Small intestine (tissue), 7 donors: ENCODE measurements around the gene ALDH1L2. TPM values are rescaled to one million over a fixed set of nuclear protein-coding genes. Genes with fewer than 3 reads are reported as not detected.

Experiments used
- DNase-seq, 2 donors: peaks; one replicate each; pipeline versions ENCODE4 v3.0.0 to v3.0.0-alpha.2; 2013
- FAIRE-seq: peaks from 2 replicates; lab custom pipeline; 2012; peaks lifted over from hg19 to GRCh38; lab: Jason Lieb, UNC
- H3K27ac ChIP-seq, 3 donors: one replicate each; pipeline ENCODE4 v1.5.1; 2013; ENCODE audit warnings: low read length in 2 of 3, mild to moderate bottlenecking in 2 of 3, control low read depth in 1 of 3, inconsistent platforms in 1 of 3, low read depth in 1 of 3, moderate library complexity in 1 of 3
- H3K27me3 ChIP-seq, 3 donors: one replicate each; pipeline ENCODE4 v1.6.1; 2013; ENCODE audit warnings: low read length in 3 of 3, inconsistent platforms in 1 of 3; ENCODE audit not compliant: control insufficient read depth in 3 of 3, insufficient read depth in 3 of 3
- H3K36me3 ChIP-seq, 3 donors: one replicate each; pipeline ENCODE4 v1.6.1; 2013; ENCODE audit warnings: low read length in 3 of 3, inconsistent platforms in 1 of 3, low read depth in 1 of 3, mild to moderate bottlenecking in 1 of 3, moderate library complexity in 1 of 3; ENCODE audit not compliant: control insufficient read depth in 3 of 3, insufficient read depth in 2 of 3
- H3K4me1 ChIP-seq, 3 donors: one replicate each; pipeline ENCODE4 v1.6.1; 2013; ENCODE audit warnings: low read length in 2 of 3, inconsistent platforms in 1 of 3, low read depth in 1 of 3, mild to moderate bottlenecking in 1 of 3, moderate library complexity in 1 of 3; ENCODE audit not compliant: control insufficient read depth in 3 of 3, insufficient read depth in 2 of 3
- H3K4me3 ChIP-seq, 3 donors: one replicate each; pipeline ENCODE4 v1.5.1; 2013; ENCODE audit warnings: low read length in 3 of 3, control low read depth in 1 of 3, inconsistent platforms in 1 of 3, low read depth in 1 of 3, mild to moderate bottlenecking in 1 of 3, moderate library complexity in 1 of 3
- H3K9me3 ChIP-seq, 2 donors: one replicate each; pipeline ENCODE4 v1.6.1; 2013; ENCODE audit warnings: low read depth in 1 of 2, low read length in 1 of 2; ENCODE audit not compliant: control insufficient read depth in 2 of 2, insufficient read depth in 1 of 2
- WGBS, 3 donors: extraction: QIAGEN DNeasy Blood & Tissue Kit; methylation state at CpG; one replicate each; pipeline ENCODE4 v1.1.7; 2013; 5-methylcytosine and 5-hydroxymethylcytosine counted together
- polyA plus RNA-seq, 4 donors: library from polyadenylated mRNA; stranded (reverse) in 3 of 4; unstranded in 1 of 4; fragments of 200-250 nt in 3 of 4; fragments of 120-200 nt in 1 of 4; gene quantifications; one replicate each; pipeline versions ENCODE4 v1.2.1 to v1.2.3, GENCODE V29; 2013
- donor health status: healthy with polysubstance abuse.
- donor health status: control.
- donor health status: control.
- donor health status: Bipolar disorder and iron deficiency.
- donor health status: healthy.

ALDH1L2 gene
- polyA plus RNA-seq, 4 donors: 0.22 to 1.7 (median 0.65) TPM

DNA sequence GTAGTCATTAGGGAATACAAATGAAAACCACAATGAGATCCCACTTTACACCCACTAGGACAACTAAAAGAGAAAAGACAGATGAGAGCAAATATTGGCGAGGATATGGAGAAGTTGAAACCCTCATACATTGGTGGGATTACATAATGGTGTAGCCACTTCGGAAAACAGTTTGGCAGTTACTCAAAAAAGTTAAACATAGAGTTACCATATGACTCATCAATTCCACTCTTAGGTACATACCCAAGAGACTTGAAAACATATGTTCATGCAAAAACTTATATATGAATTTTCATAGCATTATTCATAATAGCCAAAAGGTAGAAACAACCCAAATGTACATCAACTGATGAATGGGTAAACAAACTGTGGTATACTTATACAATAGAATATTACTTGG lies 27.1 kb downstream of the ALDH1L2 start:
- Histone ChIP-seq H3K27ac (no peak overlapping the region), H3K27me3 (no peaks in the 10 kb centered on the region), H3K4me1 (no peaks in the 10 kb centered on the region), H3K4me3 (no peak overlapping the region), H3K9me3 (no peaks in the 10 kb centered on the region), H3K36me3 (no peaks in the 10 kb centered on the region)
- no peak for FAIRE-seq
- 70 to 89% (median 71%) methylated on average over 2 of the region's 2 CpGs for WGBS, 3 donors
- no peak for DNase-seq

DNA sequence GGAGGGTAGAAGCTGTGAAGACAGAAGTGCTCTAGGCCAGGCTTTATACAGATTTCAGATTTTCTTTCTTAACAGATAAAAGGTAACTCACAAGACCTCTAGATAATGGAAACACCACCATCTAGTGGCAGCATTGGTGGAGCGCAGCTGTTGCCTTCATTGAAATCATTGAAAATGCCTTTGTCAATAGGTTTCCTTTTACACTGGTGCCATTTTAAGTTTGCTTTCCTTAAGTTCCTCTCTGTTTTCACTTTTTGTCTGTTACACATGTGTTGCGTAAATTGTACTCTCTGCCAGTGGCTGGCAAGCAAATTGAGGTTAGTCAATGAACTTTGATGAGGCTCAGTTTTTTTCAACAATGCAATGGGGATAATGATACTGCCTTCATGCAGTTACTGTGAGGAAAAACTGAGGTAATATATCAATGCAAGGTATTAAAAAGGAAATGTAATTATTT lies 31.1 kb downstream of the ALDH1L2 start:
- Histone ChIP-seq H3K4me1 (no peaks in the 10 kb centered on the region), H3K4me3 (no peak overlapping the region), H3K36me3 (no peaks in the 10 kb centered on the region), H3K27me3 (no peaks in the 10 kb centered on the region), H3K27ac (no peak overlapping the region), H3K9me3 (no peaks in the 10 kb centered on the region)
- DNase-seq (peak; percentile 78 to 82), FAIRE-seq (no peak)
- WGBS, 3 donors: 0 to 5% (median 3%) methylated on average over 2 of the region's 2 CpGs

DNA sequence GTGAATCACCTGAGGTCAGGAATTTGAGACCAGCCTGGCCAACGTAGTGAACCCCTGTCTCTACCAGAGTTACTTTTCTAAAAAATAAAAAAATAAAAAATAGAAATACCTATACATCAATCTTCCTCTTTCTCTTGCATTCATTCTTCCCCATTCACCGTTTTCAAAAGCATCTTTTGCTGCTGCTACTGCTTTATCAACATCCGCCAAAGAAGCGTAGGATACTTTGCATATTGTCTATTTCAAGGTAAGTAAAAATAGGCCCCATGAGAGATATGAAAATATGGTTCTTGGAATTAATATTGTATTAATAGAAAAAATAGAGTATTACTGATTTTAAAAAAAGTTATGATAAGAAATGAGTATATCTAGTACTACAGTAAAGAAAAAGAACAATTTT lies 32.3 kb downstream of the ALDH1L2 start:
- no peak for FAIRE-seq
- H3K4me1 ChIP-seq: no peaks in the 10 kb centered on the region
- H3K36me3 ChIP-seq: no peaks in the 10 kb centered on the region
- 85 to 88% (median 87%) methylated on average over 4 of the region's 4 CpGs for WGBS, 3 donors
- H3K27ac ChIP-seq: no peak overlapping the region
- H3K27me3 ChIP-seq: no peaks in the 10 kb centered on the region
- DNase-seq: no peak
- H3K9me3 ChIP-seq: no peaks in the 10 kb centered on the region
- no peak overlapping the region for H3K4me3 ChIP-seq

DNA sequence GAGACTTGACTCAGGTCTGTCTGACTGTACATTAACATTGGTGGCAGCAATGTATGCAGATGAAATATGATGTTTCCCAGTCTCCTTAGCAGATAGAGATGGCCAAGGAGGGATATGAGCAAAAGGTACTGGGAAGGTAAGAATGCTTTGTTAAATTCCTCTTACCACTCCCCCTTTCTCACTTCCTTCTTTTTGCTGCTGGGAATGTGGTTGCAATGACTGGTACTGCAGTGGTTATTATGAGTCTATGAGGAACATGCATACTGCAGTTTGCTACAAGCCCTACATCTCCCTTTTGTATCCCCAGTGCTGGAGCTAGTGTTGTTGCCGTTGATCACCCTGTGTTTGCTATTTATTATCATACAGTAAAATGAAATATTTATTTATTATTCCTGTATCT lies 35.9 kb downstream of the ALDH1L2 start:
- FAIRE-seq: no peak

DNA sequence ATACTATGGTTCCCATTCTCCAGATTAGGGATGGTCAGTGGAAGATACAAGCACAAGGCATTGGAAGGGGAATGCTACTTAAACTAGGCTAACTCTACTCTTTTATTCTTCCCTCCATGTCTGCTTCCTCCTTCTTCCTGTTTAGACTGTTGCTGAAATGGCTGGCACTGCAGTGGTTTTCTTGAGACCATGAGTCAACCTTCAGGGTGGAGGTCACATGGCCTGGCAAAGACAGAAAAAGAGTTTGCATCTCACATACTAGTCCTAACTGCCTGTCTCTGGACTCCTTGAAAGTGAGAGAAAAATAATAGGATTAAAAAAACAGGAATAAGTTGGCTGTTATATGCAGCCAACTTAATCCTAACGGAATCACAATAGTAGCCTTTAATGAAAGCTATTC lies 37.0 kb downstream of the ALDH1L2 start:
- DNase-seq: no peak
- no peaks in the 10 kb centered on the region for H3K9me3 ChIP-seq
- WGBS, 3 donors: 96 to 100% (median 100%) methylated on average over 1 of the region's 1 CpG

More for the DNA sequence above, 35.9 kb downstream of the ALDH1L2 start:
- DNase-seq: no peak
- WGBS, 3 donors: 91 to 98% (median 94%) methylated on average over 1 of the region's 1 CpG
- Histone ChIP-seq H3K9me3 (no peaks in the 10 kb centered on the region), H3K27ac (no peak overlapping the region), H3K27me3 (no peaks in the 10 kb centered on the region), H3K4me3 (no peak overlapping the region), H3K4me1 (no peaks in the 10 kb centered on the region), H3K36me3 (no peaks in the 10 kb centered on the region)

DNA sequence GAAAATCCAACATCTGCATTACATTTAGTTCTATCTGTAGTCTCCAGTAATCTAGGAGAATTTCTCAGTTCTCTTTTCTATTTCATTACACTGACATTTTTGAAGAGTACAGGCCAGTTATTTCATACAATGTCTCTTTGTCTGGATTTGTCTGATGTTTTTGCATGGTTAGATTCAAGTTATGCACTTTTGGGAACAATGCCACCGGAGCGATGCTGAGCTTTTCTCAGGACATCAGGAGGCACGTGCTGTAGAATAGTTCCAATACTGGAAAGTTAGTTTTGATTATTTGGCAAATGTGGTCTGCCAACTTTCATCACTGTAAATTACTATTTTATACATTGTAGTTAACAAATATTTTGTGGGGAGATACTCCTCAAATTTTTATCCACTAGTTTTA lies 43.1 kb downstream of the ALDH1L2 start:
- Histone ChIP-seq H3K4me1 (peaks cover 0 to 3% (median 0%) of the 10 kb centered on the region in 3 donors), H3K9me3 (no peaks in the 10 kb centered on the region), H3K27me3 (no peaks in the 10 kb centered on the region), H3K36me3 (no peaks in the 10 kb centered on the region), H3K4me3 (no peak overlapping the region), H3K27ac (no peak overlapping the region)
- DNase-seq (no peak), FAIRE-seq (no peak)
- 86 to 99% (median 92%) methylated on average over 3 of the region's 3 CpGs for WGBS, 3 donors

More for the DNA sequence above, 37.0 kb downstream of the ALDH1L2 start:
- no peaks in the 10 kb centered on the region for H3K27me3 ChIP-seq
- H3K4me3 ChIP-seq: no peak overlapping the region
- H3K27ac ChIP-seq: no peak overlapping the region
- H3K36me3 ChIP-seq: no peaks in the 10 kb centered on the region
- H3K4me1 ChIP-seq: no peaks in the 10 kb centered on the region
- FAIRE-seq: no peak

DNA sequence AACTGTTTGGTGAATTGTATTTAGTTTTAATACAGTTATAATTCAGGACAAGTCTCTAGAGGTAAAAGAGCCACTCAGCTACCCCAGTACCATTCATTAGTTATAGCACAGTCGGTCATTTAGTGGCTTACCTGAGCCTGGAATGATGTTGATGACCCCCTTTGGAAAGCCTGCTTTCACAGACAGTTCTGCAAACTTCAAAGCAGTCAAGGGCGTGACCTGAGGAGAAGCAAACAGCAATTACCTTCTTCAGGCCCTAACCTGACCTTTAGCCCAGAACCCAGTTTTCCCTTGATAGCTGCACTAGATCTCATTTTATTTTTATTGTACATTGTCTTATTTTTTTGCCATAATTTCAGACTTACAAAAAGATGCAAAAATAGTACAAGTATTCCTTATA lies 43.8 kb downstream of the ALDH1L2 start:
- Histone ChIP-seq H3K27me3 (no peaks in the 10 kb centered on the region), H3K4me1 (peaks cover 0 to 3% (median 0%) of the 10 kb centered on the region in 3 donors), H3K4me3 (no peak overlapping the region), H3K9me3 (no peaks in the 10 kb centered on the region), H3K36me3 (no peaks in the 10 kb centered on the region), H3K27ac (no peak overlapping the region)
- FAIRE-seq (no peak), DNase-seq (peak in 1 of 2 donors; percentile 55)
- 17 to 47% (median 46%) methylated on average over 2 of the region's 2 CpGs for WGBS, 3 donors

GRCh38 chr12:105036937-105037649 lies 47.2 kb downstream of the ALDH1L2 start:
- no peak overlapping the region for H3K4me3 ChIP-seq
- no peaks in the 10 kb centered on the region for H3K9me3 ChIP-seq
- DNase-seq (no peak), FAIRE-seq (peak; percentile 15)
- no peak overlapping the region for H3K27ac ChIP-seq
- H3K4me1 ChIP-seq: peaks cover 0 to 3% (median 0%) of the 10 kb centered on the region in 3 donors
- no peaks in the 10 kb centered on the region for H3K27me3 ChIP-seq
- WGBS, 3 donors: 61 to 68% (median 67%) methylated on average over 3 of the region's 3 CpGs
- no peaks in the 10 kb centered on the region for H3K36me3 ChIP-seq
